NT2/D1 (cell line): ENCODE results near the gene TKFC.

Experiments used
- SUZ12 ChIP-seq: IDR thresholded peaks from 2 replicates; pipeline ENCODE4 v1.6.1; 2011; ENCODE audit not compliant: insufficient read length, insufficient read depth; ENCODE audit errors: extremely low read depth
- ZNF274 ChIP-seq: IDR thresholded peaks from 2 replicates; pipeline ENCODE4 v1.6.1; 2011; ENCODE audit warnings: mild to moderate bottlenecking, low read depth, low read length

GRCh38 chr11:61375761-61376108 lies 42.7 kb downstream of the TKFC start:
- TF ChIP-seq SUZ12 (no peak), ZNF274 (no peak)
